HepG2 (cell line): Measurements from ENCODE around the gene SOX9. TPM values are rescaled to one million over a fixed set of nuclear protein-coding genes. Genes with fewer than 3 reads are reported as not detected.

Experiments used
- ATAC-seq: fragments of 200-7000 bp; cut with Tn5 transposase; 3 replicates; pipeline ENCODE4 v1.9.1; 2020; ENCODE audit warnings: mild to moderate bottlenecking, moderate library complexity
- BruUV-seq: library from RNA; stranded (reverse); fragments of 400-500 nt; replicated peaks from 2 replicates; lab custom pipeline; 2021; lab: Mats Ljungman, UMichigan
- CTCF ChIA-PET: fragments of 300-600 bp; formaldehyde crosslinking; extraction: SDS; loops from one replicate; lab custom pipeline; 2021; ENCODE audit warnings: low total read pairs, inconsistent platforms, low intra/inter-chr PET ratio; lab: Yijun Ruan, JAX
- POLR2A ChIA-PET: fragments of 350-600 bp; sonication (Branson Sonifier 250); formaldehyde crosslinking; loops from one replicate; lab custom pipeline; 2020; ENCODE audit warnings: antibody characterized with exemption, inconsistent platforms; lab: Yijun Ruan, JAX
- DNase-seq: peaks from one replicate; pipeline ENCODE4 v3.0.0-alpha.2; 2015; ENCODE audit warnings: low spot score
- FAIRE-seq: peaks from 3 replicates; lab custom pipeline; 2011; peaks lifted over from hg19 to GRCh38; lab: Jason Lieb, UNC
- H2AFZ ChIP-seq: one replicate; pipeline ENCODE4 v1.6.1; 2011; ENCODE audit warnings: low read length, inconsistent platforms
- H3K27ac ChIP-seq: fragments of 300-600 bp; 3 replicates; pipeline ENCODE4 v1.8.0; 2011; ENCODE audit warnings: mixed run types, mild to moderate bottlenecking, mixed read lengths, low read length, inconsistent platforms; ENCODE audit not compliant: insufficient read depth; ENCODE audit errors: extremely low read length
- H3K27me3 ChIP-seq, 2 experiments: fragments of 200-600 bp in 1 of 2; 2 replicates in 1 of 2; 3 replicates in 1 of 2; pipeline versions ENCODE4 v1.6.0 to v1.8.0; 2011; ENCODE audit warnings: low read length in 2 of 2, mild to moderate bottlenecking in 2 of 2, moderate library complexity in 2 of 2, inconsistent platforms in 1 of 2; ENCODE audit not compliant: insufficient read depth in 2 of 2, control insufficient read depth in 1 of 2
- H3K36me3 ChIP-seq, 2 experiments: fragments of 200-600 bp in 1 of 2; replicated peaks in 1 of 2; 2 replicates in 1 of 2; 3 replicates in 1 of 2; pipeline versions ENCODE4 v1.5.1 to v1.8.0; 2011; ENCODE audit warnings: low read length in 2 of 2, inconsistent platforms in 1 of 2; ENCODE audit not compliant: insufficient read depth in 2 of 2, control insufficient read depth in 1 of 2
- H3K4me1 ChIP-seq: 2 replicates; pipeline ENCODE4 v1.5.1; 2012; ENCODE audit warnings: low read length, inconsistent platforms; ENCODE audit not compliant: insufficient read depth
- H3K4me2 ChIP-seq: 2 replicates; pipeline ENCODE4 v1.6.0; 2011; ENCODE audit warnings: low read depth, low read length, inconsistent platforms
- H3K4me3 ChIP-seq, 3 experiments: fragments of 200-600 bp in 1 of 3; sonication (generic), shearing (Covaris generic) in 1 of 3; replicated peaks in 1 of 3; 2 replicates each; pipeline ENCODE4 v1.5.1; 2011 to 2016; ENCODE audit warnings: low read length in 3 of 3, inconsistent platforms in 2 of 3, low read depth in 2 of 3, mild to moderate bottlenecking in 2 of 3, control low read depth in 1 of 3, mixed read lengths in 1 of 3; ENCODE audit not compliant: insufficient read depth in 1 of 3
- H3K79me2 ChIP-seq: one replicate; pipeline ENCODE4 v1.6.1; 2011; ENCODE audit warnings: low read length, inconsistent platforms; ENCODE audit not compliant: insufficient read depth
- H3K9ac ChIP-seq: 2 replicates; pipeline ENCODE4 v1.6.0; 2011; ENCODE audit warnings: mild to moderate bottlenecking, low read depth, low read length, inconsistent platforms; ENCODE audit not compliant: insufficient read depth
- H3K9me3 ChIP-seq: 2 replicates; pipeline ENCODE4 v1.5.1; 2012; ENCODE audit warnings: mild to moderate bottlenecking, low read length
- H4K20me1 ChIP-seq: 2 replicates; pipeline ENCODE4 v1.6.0; 2011; ENCODE audit warnings: inconsistent platforms, mild to moderate bottlenecking, low read length, moderate library complexity; ENCODE audit not compliant: insufficient read depth
- BHLHE40 ChIP-seq: IDR thresholded peaks from 2 replicates; pipeline ENCODE4 v1.6.1; 2011; ENCODE audit warnings: low read length, improper control_type of control experiment
- FOSL1 ChIP-seq: sonication (generic); formaldehyde crosslinking; IDR thresholded peaks from 2 replicates; pipeline ENCODE4 v1.9.0; 2021; ENCODE audit warnings: missing genetic modification reagents, borderline replicate concordance
- GTF2F1 ChIP-seq: fragments of 150-350 bp; IDR thresholded peaks from 2 replicates; pipeline ENCODE4 v1.6.1; 2014; ENCODE audit warnings: low read length
- MATR3 ChIP-seq: sonication (generic); formaldehyde crosslinking; IDR thresholded peaks from 2 replicates; pipeline ENCODE4 v1.4.0; 2020; ENCODE audit warnings: missing genetic modification reagents
- MED1 ChIP-seq: sonication (generic); formaldehyde crosslinking; IDR thresholded peaks from 2 replicates; pipeline ENCODE4 v1.4.0; 2020; ENCODE audit warnings: missing genetic modification reagents
- SMARCC2 ChIP-seq: fragments of 450-650 bp; IDR thresholded peaks from 2 replicates; pipeline ENCODE4 v1.6.1; 2017; ENCODE audit warnings: antibody characterized with exemption, mild to moderate bottlenecking
- ZFP82 ChIP-seq: sonication (generic); formaldehyde crosslinking; IDR thresholded peaks from 2 replicates; pipeline ENCODE4 v1.5.1; 2020; ENCODE audit warnings: mild to moderate bottlenecking, missing genetic modification reagents, borderline replicate concordance
- ZNF205 ChIP-seq: IDR thresholded peaks from 2 replicates; pipeline ENCODE4 v1.6.1; 2018; ENCODE audit warnings: missing biosample characterization, missing genetic modification reagents
- ZNF280B ChIP-seq: sonication (generic); formaldehyde crosslinking; IDR thresholded peaks from 2 replicates; pipeline ENCODE4 v1.5.0; 2020; ENCODE audit warnings: missing genetic modification reagents, mild to moderate bottlenecking, borderline replicate concordance
- ZNF451 ChIP-seq: sonication (generic); formaldehyde crosslinking; IDR thresholded peaks from 2 replicates; pipeline ENCODE4 v1.5.0; 2020; ENCODE audit warnings: mild to moderate bottlenecking, missing genetic modification reagents
- ZSCAN29 ChIP-seq: sonication (generic); formaldehyde crosslinking; conservative IDR thresholded peaks from 2 replicates; pipeline ENCODE4 v1.4.0; 2020; ENCODE audit warnings: mild to moderate bottlenecking, missing genetic modification reagents
- WGBS: methylation state at CpG from one replicate; pipeline ENCODE4 v1.1.6; 2017; ENCODE audit warnings: low lambda C conversion rate; 5-methylcytosine and 5-hydroxymethylcytosine counted together
- in situ Hi-C: cut with HindIII; loops from 2 replicates; pipeline ENCODE4 v1.10.0; 2017; ENCODE audit warnings: low pct_unique_long_range_greater_than_20kb; ENCODE audit not compliant: extremely low pct_ligation_motif_present
- intact Hi-C: fragments of 100-400 bp; cut with micrococcal nuclease; formaldehyde crosslinking; loops from one replicate; pipeline ENCODE4 v1.10.0; 2022; ENCODE audit not compliant: unreplicated experiment
- polyA plus RNA-seq, 8 experiments: library from polyadenylated mRNA; depleted of rRNA in 3 of 8; stranded (reverse) in 7 of 8; unstranded in 1 of 8; fragments of >200 nt; fragmentation: Illumina TruSeq in 4 of 8; extraction: Trizol in 4 of 8; gene quantifications; 2 replicates each; pipeline versions ENCODE4 v1.2.1 to v1.2.3, GENCODE V29; 2011 to 2016; ENCODE audit warnings: low read depth in 4 of 8, missing spikeins in 1 of 8, mixed read lengths in 1 of 8; ENCODE audit not compliant: insufficient read depth in 1 of 8
- total RNA-seq, 5 experiments: library from RNA; depleted of rRNA; stranded (reverse); fragments of >200 nt; fragmentation: Illumina TruSeq; extraction: Trizol; gene quantifications; 2 replicates each; pipeline ENCODE4 v1.2.3, GENCODE V29; 2016; ENCODE audit warnings: low read depth in 1 of 5
- TF ChIP-seq, protein P1 (sequence below): sonication (generic); formaldehyde crosslinking; IDR thresholded peaks from 2 replicates; pipeline ENCODE4 v1.4.0; 2020; ENCODE audit warnings: mild to moderate bottlenecking, missing genetic modification reagents

Gene SOX9
- total and polyA plus RNA-seq, 2 of the 13 experiments (the other 11 are each of a cell fraction or from before 2014, with no cell fraction given), result 16.1 to 27.6 TPM

DNA sequence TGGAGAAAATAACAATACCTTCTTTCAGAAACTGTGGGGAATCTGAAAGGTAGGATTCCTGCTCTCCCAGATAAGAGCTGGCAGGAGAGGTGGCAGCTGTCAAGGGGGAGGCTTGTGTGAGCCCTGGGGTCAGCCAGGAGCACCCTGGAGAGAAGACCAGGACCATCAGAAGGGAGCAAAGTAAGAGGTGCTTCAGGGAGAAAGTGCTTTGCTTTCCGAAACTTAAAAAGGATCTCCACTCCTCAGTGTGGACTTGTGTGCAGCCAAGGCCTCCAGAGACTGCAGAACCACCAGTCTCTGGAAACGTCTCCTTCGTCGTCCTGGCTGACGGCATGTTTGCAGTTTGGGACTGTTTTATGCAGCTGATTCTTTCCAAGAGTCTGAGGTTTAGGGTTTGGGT lies 13.7 kb upstream of the SOX9 start:
- DNase-seq (no peak), FAIRE-seq (no peak), ATAC-seq (peak; percentile 22; the same call in 2 of the 3 replicates)
- intact Hi-C loops, result loop anchor here (2.0 kb wide), 1 partner anchor 14 kb away; no protein-coding TSS in a partner anchor
- Histone ChIP-seq H3K4me1 (peaks cover 33% of the 10 kb centered on the region), H2AFZ (no peak overlapping the region), H3K9me3 (no peaks in the 10 kb centered on the region), H3K9ac (no peak overlapping the region), H3K4me3 (no peak overlapping the region), H3K4me2 (peak overlapping the region; percentile 20), H4K20me1 (no peaks in the 10 kb centered on the region; the same call in 1 of the 2 replicates), H3K79me2 (no peaks in the 10 kb centered on the region), H3K27me3 (no peaks in the 10 kb centered on the region), H3K27ac (no peak overlapping the region), H3K36me3 (no peaks in the 10 kb centered on the region)
- no peak for TF ChIP-seq ZNF451 (CRISPR knock-in tag)
- TF ChIP-seq ZNF280B (CRISPR knock-in tag), result no peak
- TF ChIP-seq FOSL1 (CRISPR knock-in tag), result no peak
- TF ChIP-seq GTF2F1, result no peak
- TF ChIP-seq MED1 (CRISPR knock-in tag), result no peak
- TF ChIP-seq, protein P1, sequence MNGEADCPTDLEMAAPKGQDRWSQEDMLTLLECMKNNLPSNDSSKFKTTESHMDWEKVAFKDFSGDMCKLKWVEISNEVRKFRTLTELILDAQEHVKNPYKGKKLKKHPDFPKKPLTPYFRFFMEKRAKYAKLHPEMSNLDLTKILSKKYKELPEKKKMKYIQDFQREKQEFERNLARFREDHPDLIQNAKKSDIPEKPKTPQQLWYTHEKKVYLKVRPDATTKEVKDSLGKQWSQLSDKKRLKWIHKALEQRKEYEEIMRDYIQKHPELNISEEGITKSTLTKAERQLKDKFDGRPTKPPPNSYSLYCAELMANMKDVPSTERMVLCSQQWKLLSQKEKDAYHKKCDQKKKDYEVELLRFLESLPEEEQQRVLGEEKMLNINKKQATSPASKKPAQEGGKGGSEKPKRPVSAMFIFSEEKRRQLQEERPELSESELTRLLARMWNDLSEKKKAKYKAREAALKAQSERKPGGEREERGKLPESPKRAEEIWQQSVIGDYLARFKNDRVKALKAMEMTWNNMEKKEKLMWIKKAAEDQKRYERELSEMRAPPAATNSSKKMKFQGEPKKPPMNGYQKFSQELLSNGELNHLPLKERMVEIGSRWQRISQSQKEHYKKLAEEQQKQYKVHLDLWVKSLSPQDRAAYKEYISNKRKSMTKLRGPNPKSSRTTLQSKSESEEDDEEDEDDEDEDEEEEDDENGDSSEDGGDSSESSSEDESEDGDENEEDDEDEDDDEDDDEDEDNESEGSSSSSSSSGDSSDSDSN (CRISPR knock-in tag), result no peak
- TF ChIP-seq ZNF205 (CRISPR knock-in tag), result no peak
- no peak for TF ChIP-seq SMARCC2
- TF ChIP-seq ZFP82 (CRISPR knock-in tag), result no peak
- TF ChIP-seq MATR3 (CRISPR knock-in tag), result no peak
- no peak for TF ChIP-seq ZSCAN29
- TF ChIP-seq BHLHE40, result no peak
- no TSS peak for BruUV-seq
- in situ Hi-C loops, result no loop called here
- CTCF ChIA-PET, result no interaction called here
- 42% methylated on average over 5 of the region's 5 CpGs for WGBS
- POLR2A ChIA-PET, result interaction anchor here (1.0 kb wide), 2 partner anchors 12 to 14 kb away, joined by 3 to 7 read pairs; partner anchors contain the start of gene SOX9
